Trophoblast cell (in vitro differentiated cells and primary cell): Measurements from ENCODE around the gene DCLK2.

Source experiments
- DNase-seq, 2 donors: peaks; one replicate each; pipeline ENCODE4 v3.0.0-alpha.2; 2016
- H2AFZ ChIP-seq: 2 replicates; pipeline ENCODE4 v1.6.1; 2013; ENCODE audit warnings: low read length, moderate library complexity, mild to moderate bottlenecking; ENCODE audit not compliant: insufficient read depth, poor library complexity
- H2AK5ac ChIP-seq: 2 replicates; pipeline ENCODE4 v1.6.1; 2013; ENCODE audit warnings: mild to moderate bottlenecking, low read length
- H2BK120ac ChIP-seq: 2 replicates; pipeline ENCODE4 v1.6.1; 2013; ENCODE audit warnings: low read length, mild to moderate bottlenecking, moderate library complexity; ENCODE audit not compliant: insufficient read depth, poor library complexity
- H2BK12ac ChIP-seq: 2 replicates; pipeline ENCODE4 v1.6.1; 2013; ENCODE audit warnings: mild to moderate bottlenecking, low read length, moderate library complexity
- H2BK5ac ChIP-seq: 2 replicates; pipeline ENCODE4 v1.6.1; 2013; ENCODE audit warnings: low read length, low read depth, moderate library complexity, mild to moderate bottlenecking; ENCODE audit not compliant: poor library complexity
- H3K14ac ChIP-seq: 2 replicates; pipeline ENCODE4 v1.6.1; 2013; ENCODE audit warnings: mild to moderate bottlenecking, low read length
- H3K18ac ChIP-seq: 2 replicates; pipeline ENCODE4 v1.6.1; 2013; ENCODE audit warnings: mild to moderate bottlenecking, low read length
- H3K23ac ChIP-seq: 2 replicates; pipeline ENCODE4 v1.6.1; 2013; ENCODE audit warnings: low read length
- H3K27ac ChIP-seq: 2 replicates; pipeline ENCODE4 v1.5.1; 2013; ENCODE audit warnings: low read depth, mild to moderate bottlenecking, inconsistent platforms, low read length, moderate library complexity
- H3K27me3 ChIP-seq: 2 replicates; pipeline ENCODE4 v1.6.1; 2013; ENCODE audit warnings: inconsistent platforms, mild to moderate bottlenecking, low read length, moderate library complexity; ENCODE audit not compliant: insufficient read depth
- H3K36me3 ChIP-seq, 2 experiments: 1 replicate in 1 of 2; 2 replicates in 1 of 2; pipeline ENCODE4 v1.6.1; 2013; ENCODE audit warnings: low read length in 2 of 2, mild to moderate bottlenecking in 2 of 2, moderate library complexity in 1 of 2; ENCODE audit not compliant: insufficient read depth in 2 of 2, control insufficient read depth in 1 of 2
- H3K4ac ChIP-seq: 2 replicates; pipeline ENCODE4 v1.6.1; 2013; ENCODE audit warnings: low read depth, mild to moderate bottlenecking, low read length, moderate library complexity
- H3K4me1 ChIP-seq, 2 experiments: 1 replicate in 1 of 2; 2 replicates in 1 of 2; pipeline ENCODE4 v1.6.1; 2013; ENCODE audit warnings: low read length in 2 of 2, mild to moderate bottlenecking in 2 of 2, moderate library complexity in 1 of 2; ENCODE audit not compliant: insufficient read depth in 2 of 2, control insufficient read depth in 1 of 2
- H3K4me2 ChIP-seq: 2 replicates; pipeline ENCODE4 v1.6.1; 2013; ENCODE audit warnings: inconsistent platforms, mild to moderate bottlenecking, low read length, moderate library complexity
- H3K4me3 ChIP-seq: 2 replicates; pipeline ENCODE4 v1.5.1; 2013; ENCODE audit warnings: mild to moderate bottlenecking, low read depth, low read length, inconsistent platforms
- H3K79me1 ChIP-seq: one replicate; pipeline ENCODE4 v1.6.1; 2013; ENCODE audit warnings: low read length
- H3K79me2 ChIP-seq: 2 replicates; pipeline ENCODE4 v1.6.1; 2013; ENCODE audit warnings: low read length, mild to moderate bottlenecking; ENCODE audit not compliant: control insufficient read depth, insufficient read depth, poor library complexity
- H3K9ac ChIP-seq: 2 replicates; pipeline ENCODE4 v1.6.1; 2013; ENCODE audit warnings: mild to moderate bottlenecking, low read length
- H3K9me3 ChIP-seq: 2 replicates; pipeline ENCODE4 v1.6.1; 2013; ENCODE audit warnings: low read depth, mild to moderate bottlenecking, control low read depth, inconsistent platforms, low read length; ENCODE audit not compliant: insufficient read depth
- H4K12ac ChIP-seq: 2 replicates; pipeline ENCODE4 v1.6.1; 2013; ENCODE audit warnings: low read depth, mild to moderate bottlenecking, low read length, moderate library complexity
- H4K8ac ChIP-seq: 2 replicates; pipeline ENCODE4 v1.6.1; 2013; ENCODE audit warnings: low read depth, mild to moderate bottlenecking, low read length, moderate library complexity
- H4K91ac ChIP-seq: one replicate; pipeline ENCODE4 v1.6.1; 2013; ENCODE audit warnings: low read depth, mild to moderate bottlenecking, low read length, moderate library complexity
- WGBS: extraction: QIAGEN DNeasy Blood & Tissue Kit; methylation state at CpG from one replicate; pipeline ENCODE4 v1.1.7; 2013; ENCODE audit warnings: missing lambda C conversion rate; ENCODE audit not compliant: insufficient read length, insufficient coverage; ENCODE audit errors: extremely low coverage; 5-methylcytosine and 5-hydroxymethylcytosine counted together

The DCLK2 gene

GRCh38 chr4:150050566-150050965 is 27.7 kb upstream of the DCLK2 start:
- WGBS = no CpG with 5 or more reads among the region's 4 CpGs
- Histone ChIP-seq H3K4me3 (no peak overlapping the region), H4K8ac (no peak overlapping the region), H3K27ac (no peak overlapping the region), H3K18ac (no peak overlapping the region), H3K36me3 (no peaks in the 10 kb centered on the region), H3K79me1 (no peaks in the 10 kb centered on the region), H2BK12ac (no peak overlapping the region), H2AK5ac (no peak overlapping the region), H2BK120ac (no peak overlapping the region), H3K9me3 (no peaks in the 10 kb centered on the region), H3K4ac (no peak overlapping the region), H4K91ac (no peak overlapping the region), H2BK5ac (no peak overlapping the region), H2AFZ (no peak overlapping the region), H3K4me1 (no peaks in the 10 kb centered on the region), H3K23ac (no peak overlapping the region), H3K79me2 (no peaks in the 10 kb centered on the region), H3K4me2 (no peak overlapping the region), H3K27me3 (no peaks in the 10 kb centered on the region), H4K12ac (no peak overlapping the region), H3K9ac (no peak overlapping the region), H3K14ac (no peak overlapping the region)
- DNase-seq = no peak

- no CpG with 5 or more reads among the region's 3 CpGs for WGBS
- H4K12ac ChIP-seq = no peak overlapping the region
- no peaks in the 10 kb centered on the region for H3K79me2 ChIP-seq
- no peaks in the 10 kb centered on the region for H3K79me1 ChIP-seq
- H3K4ac ChIP-seq = no peak overlapping the region
- no peak overlapping the region for H4K8ac ChIP-seq
- no peaks in the 10 kb centered on the region for H3K9me3 ChIP-seq
- no peak overlapping the region for H2BK5ac ChIP-seq
- no peak overlapping the region for H3K14ac ChIP-seq
- H2AFZ ChIP-seq = no peak overlapping the region
- no peak overlapping the region for H3K27ac ChIP-seq
- no peak overlapping the region for H3K18ac ChIP-seq
- no peak overlapping the region for H2AK5ac ChIP-seq
- no peak overlapping the region for H3K4me3 ChIP-seq
- H3K4me2 ChIP-seq = no peak overlapping the region
- no peak overlapping the region for H4K91ac ChIP-seq
- no peak overlapping the region for H3K23ac ChIP-seq
- H2BK12ac ChIP-seq = no peak overlapping the region
- no peak overlapping the region for H2BK120ac ChIP-seq
- no peaks in the 10 kb centered on the region for H3K36me3 ChIP-seq
- no peak overlapping the region for H3K9ac ChIP-seq
- no peaks in the 10 kb centered on the region for H3K27me3 ChIP-seq
- H3K4me1 ChIP-seq = no peaks in the 10 kb centered on the region
- no peak for DNase-seq
Measured at GRCh38 chr4:150051111-150051510, 27.1 kb upstream of the DCLK2 start.

GRCh38 chr4:150055467-150055866 is 22.8 kb upstream of the DCLK2 start:
- no peak overlapping the region for H4K91ac ChIP-seq
- no peak overlapping the region for H2BK5ac ChIP-seq
- H3K27ac ChIP-seq = no peak overlapping the region
- no peak overlapping the region for H4K12ac ChIP-seq
- no peak overlapping the region for H2AK5ac ChIP-seq
- H3K79me1 ChIP-seq = no peaks in the 10 kb centered on the region
- H2AFZ ChIP-seq = no peak overlapping the region
- no peak overlapping the region for H2BK120ac ChIP-seq
- no peak overlapping the region for H3K9ac ChIP-seq
- DNase-seq = no peak
- no peak overlapping the region for H2BK12ac ChIP-seq
- H3K18ac ChIP-seq = no peak overlapping the region
- H3K4me1 ChIP-seq = no peaks in the 10 kb centered on the region
- no peak overlapping the region for H3K4me2 ChIP-seq
- no CpG with 5 or more reads among the region's 1 CpG for WGBS
- no peak overlapping the region for H3K23ac ChIP-seq
- no peak overlapping the region for H3K4ac ChIP-seq
- H3K9me3 ChIP-seq = no peaks in the 10 kb centered on the region
- no peak overlapping the region for H3K14ac ChIP-seq
- H4K8ac ChIP-seq = no peak overlapping the region
- H3K79me2 ChIP-seq = no peaks in the 10 kb centered on the region
- H3K4me3 ChIP-seq = no peak overlapping the region
- H3K27me3 ChIP-seq = no peaks in the 10 kb centered on the region
- H3K36me3 ChIP-seq = no peaks in the 10 kb centered on the region

GRCh38 chr4:150056569-150056968 is 21.7 kb upstream of the DCLK2 start:
- Histone ChIP-seq H3K18ac (no peak overlapping the region), H3K23ac (no peak overlapping the region), H3K4me1 (no peaks in the 10 kb centered on the region), H3K4me3 (no peak overlapping the region), H3K14ac (no peak overlapping the region), H2AK5ac (no peak overlapping the region), H3K79me2 (no peaks in the 10 kb centered on the region), H2BK5ac (no peak overlapping the region), H3K9me3 (no peaks in the 10 kb centered on the region), H3K36me3 (no peaks in the 10 kb centered on the region), H2BK12ac (no peak overlapping the region), H4K12ac (no peak overlapping the region), H3K4me2 (no peak overlapping the region), H4K8ac (no peak overlapping the region), H2BK120ac (no peak overlapping the region), H3K4ac (no peak overlapping the region), H4K91ac (no peak overlapping the region), H3K27me3 (no peaks in the 10 kb centered on the region), H2AFZ (no peak overlapping the region), H3K9ac (no peak overlapping the region), H3K27ac (no peak overlapping the region), H3K79me1 (no peaks in the 10 kb centered on the region)
- DNase-seq = no peak
